Measurements from ENCODE around the gene USH2A.

USH2A gene

GRCh38 chr1:216111842-216112241 is 311.4 kb downstream of the USH2A start:
- DNase-seq: no peak

GRCh38 chr1:216095400-216095799 is 327.8 kb downstream of the USH2A start:
- DNase-seq: no peak

GRCh38 chr1:216090556-216090955 is 332.7 kb downstream of the USH2A start:
- no peak for DNase-seq

- DNase-seq: no peak
Measured at GRCh38 chr1:216086678-216087077, 336.6 kb downstream of the USH2A start.

GRCh38 chr1:216081445-216081844 is 341.8 kb downstream of the USH2A start:
- no peak for DNase-seq

- no peak for DNase-seq
Measured at GRCh38 chr1:216076751-216077150, 346.5 kb downstream of the USH2A start.

- no peak for DNase-seq
Measured at GRCh38 chr1:216075339-216075738, 347.9 kb downstream of the USH2A start.

GRCh38 chr1:216073793-216074595 is 349.3 kb downstream of the USH2A start:
- no peak for DNase-seq

- no peak for DNase-seq
Measured at GRCh38 chr1:216071262-216071661, 352.0 kb downstream of the USH2A start.

- no peak for DNase-seq
Measured at GRCh38 chr1:216064643-216065042, 358.6 kb downstream of the USH2A start.

- DNase-seq: no peak
Measured at GRCh38 chr1:216057947-216058346, 365.3 kb downstream of the USH2A start.

- DNase-seq: no peak
Measured at GRCh38 chr1:216057063-216057462, 366.2 kb downstream of the USH2A start.

- no peak for DNase-seq
Measured at GRCh38 chr1:216055004-216055403, 368.2 kb downstream of the USH2A start.

GRCh38 chr1:216054600-216054999 is 368.6 kb downstream of the USH2A start:
- no peak for DNase-seq

GRCh38 chr1:216051071-216051470 is 372.2 kb downstream of the USH2A start:
- DNase-seq: no peak

- no peak for DNase-seq
Measured at GRCh38 chr1:216049741-216050430, 373.4 kb downstream of the USH2A start.

GRCh38 chr1:216047811-216048572 is 375.3 kb downstream of the USH2A start:
- no peak for DNase-seq

- no peak for DNase-seq
Measured at GRCh38 chr1:216046336-216046735, 376.9 kb downstream of the USH2A start.

GRCh38 chr1:216045400-216045799 is 377.8 kb downstream of the USH2A start:
- no peak for DNase-seq

GRCh38 chr1:216044538-216044937 is 378.7 kb downstream of the USH2A start:
- no peak for DNase-seq

- no peak for DNase-seq
Measured at GRCh38 chr1:216034506-216034905, 388.7 kb downstream of the USH2A start.

GRCh38 chr1:216032961-216033614 is 390.2 kb downstream of the USH2A start:
- no peak for DNase-seq

- DNase-seq: no peak
Measured at GRCh38 chr1:216032284-216032683, 391.0 kb downstream of the USH2A start.
